Erythroblast (primary cell): ENCODE results near the gene MTARC1.

Experiments used
- DNase-seq, 2 experiments: peaks; one replicate each; lab custom pipeline; 2025; lab: John Stamatoyannopoulos, UW
- GATA1 ChIP-seq: IDR thresholded peaks from 2 replicates; pipeline ENCODE4 v1.6.1; 2011; ENCODE audit warnings: low read depth, mild to moderate bottlenecking, control low read depth, low read length, moderate library complexity
- POLR2A ChIP-seq: IDR thresholded peaks from 2 replicates; pipeline ENCODE4 v1.6.1; 2011; ENCODE audit warnings: mild to moderate bottlenecking, low read length

The MTARC1 gene

DNA sequence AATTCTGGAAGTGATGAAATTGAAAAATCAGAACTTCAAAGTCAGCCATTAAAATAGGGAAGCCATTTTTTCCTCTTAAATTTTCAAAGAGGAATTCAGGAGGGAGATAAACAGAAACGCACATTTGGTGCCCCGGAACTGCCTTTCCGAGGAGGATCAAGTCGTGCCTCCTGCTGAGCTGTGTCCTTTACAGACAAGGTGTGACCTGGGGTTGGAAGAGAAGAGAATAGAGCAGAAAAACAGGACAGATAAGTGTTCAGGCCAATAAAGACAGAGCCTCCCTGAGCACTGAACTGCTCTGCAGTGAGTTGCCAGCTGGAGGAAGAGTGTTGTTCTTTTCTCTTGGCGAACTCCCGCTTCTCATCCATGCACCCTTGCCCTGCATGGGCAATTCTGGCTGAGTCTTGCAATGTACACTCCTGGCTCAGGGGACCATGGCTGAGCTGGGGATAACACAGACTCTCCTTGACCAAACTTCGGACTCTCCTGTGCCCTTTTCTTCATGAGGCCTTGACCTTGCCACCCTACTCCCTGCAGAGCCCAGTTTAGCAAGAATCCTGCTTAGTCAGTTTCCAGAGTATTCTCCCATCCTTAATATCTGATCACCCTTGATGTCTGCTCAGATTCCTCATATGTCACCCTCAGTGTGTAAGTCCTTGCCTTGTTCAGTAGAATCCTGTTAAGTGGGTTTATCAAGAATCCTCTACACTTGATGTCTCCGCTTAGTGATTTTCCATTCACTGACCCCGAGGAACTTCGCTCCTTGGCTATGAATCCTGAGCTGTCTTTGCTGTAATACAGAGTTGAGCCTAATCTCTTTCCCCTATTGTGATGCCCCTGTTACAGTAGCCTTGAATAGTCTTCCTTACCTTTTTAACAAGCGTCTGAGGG is 1.3 kb upstream of the MTARC1 start:
- no peak for DNase-seq
- no peak for TF ChIP-seq GATA1
- no peak for TF ChIP-seq POLR2A

DNA sequence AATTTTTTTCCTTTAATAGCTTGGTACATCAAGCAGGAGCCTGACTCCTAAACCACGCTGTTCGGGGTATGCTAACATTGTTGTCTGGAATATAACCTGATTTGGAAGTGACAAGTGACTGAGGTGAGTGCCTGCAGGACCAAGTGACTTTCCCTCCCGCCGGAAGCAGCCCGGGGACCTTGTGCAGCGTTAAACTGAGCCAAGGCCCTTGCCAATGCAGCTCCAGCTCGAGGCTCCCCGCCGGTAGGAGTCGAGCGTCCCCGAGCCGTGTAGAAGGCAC is 716 bp upstream of the MTARC1 start:
- TF ChIP-seq GATA1 (no peak), POLR2A (no peak)
- no peak for DNase-seq

DNA sequence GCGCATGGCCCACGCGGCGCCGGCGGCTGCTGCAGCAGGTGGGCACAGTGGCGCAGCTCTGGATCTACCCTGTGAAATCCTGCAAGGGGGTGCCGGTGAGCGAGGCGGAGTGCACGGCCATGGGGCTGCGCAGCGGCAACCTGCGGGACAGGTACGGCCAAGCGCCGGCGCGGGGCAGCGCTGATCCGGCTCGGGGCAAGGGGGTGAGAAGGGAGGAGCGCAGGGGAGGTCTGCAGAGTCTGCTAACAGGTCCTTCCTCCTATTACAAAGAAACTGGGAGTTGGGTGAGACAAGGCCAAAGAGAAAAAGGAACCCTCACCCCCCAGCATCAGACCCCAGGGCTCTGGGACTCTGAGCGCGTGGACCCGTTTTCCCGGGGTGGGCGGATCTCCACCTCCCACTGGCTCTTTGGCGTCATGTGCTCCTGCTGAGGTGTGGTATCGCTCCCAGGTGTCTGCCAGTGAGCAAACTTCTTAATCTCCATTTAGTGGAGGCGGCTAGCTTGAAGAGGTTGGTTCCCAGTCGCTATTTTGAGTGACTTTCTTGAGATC is 431 bp downstream of the MTARC1 start:
- no peak for TF ChIP-seq POLR2A
- no peak for TF ChIP-seq GATA1
- peak in 1 of 2 experiments; percentile 23 for DNase-seq

DNA sequence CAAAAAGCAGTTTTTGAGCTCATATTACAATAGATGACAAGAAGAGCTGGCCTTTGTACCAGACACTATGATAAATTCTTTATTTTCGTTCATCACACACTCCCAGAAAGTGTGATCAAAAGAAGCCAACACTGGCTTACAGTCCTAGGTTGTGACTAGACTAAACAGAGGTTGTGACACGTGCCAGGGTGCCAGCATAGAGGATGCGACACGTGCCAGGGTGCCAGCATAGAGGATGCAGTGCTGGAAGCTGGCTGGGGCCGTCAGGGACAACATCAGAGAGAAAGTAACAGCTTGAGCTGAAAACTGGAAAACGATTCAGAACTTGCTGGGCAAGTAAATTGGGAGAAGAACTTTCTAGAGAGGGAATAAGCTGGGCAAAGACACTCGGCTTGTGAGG is 2.2 kb downstream of the MTARC1 start:
- DNase-seq, result no peak
- TF ChIP-seq GATA1 (no peak), POLR2A (no peak)

DNA sequence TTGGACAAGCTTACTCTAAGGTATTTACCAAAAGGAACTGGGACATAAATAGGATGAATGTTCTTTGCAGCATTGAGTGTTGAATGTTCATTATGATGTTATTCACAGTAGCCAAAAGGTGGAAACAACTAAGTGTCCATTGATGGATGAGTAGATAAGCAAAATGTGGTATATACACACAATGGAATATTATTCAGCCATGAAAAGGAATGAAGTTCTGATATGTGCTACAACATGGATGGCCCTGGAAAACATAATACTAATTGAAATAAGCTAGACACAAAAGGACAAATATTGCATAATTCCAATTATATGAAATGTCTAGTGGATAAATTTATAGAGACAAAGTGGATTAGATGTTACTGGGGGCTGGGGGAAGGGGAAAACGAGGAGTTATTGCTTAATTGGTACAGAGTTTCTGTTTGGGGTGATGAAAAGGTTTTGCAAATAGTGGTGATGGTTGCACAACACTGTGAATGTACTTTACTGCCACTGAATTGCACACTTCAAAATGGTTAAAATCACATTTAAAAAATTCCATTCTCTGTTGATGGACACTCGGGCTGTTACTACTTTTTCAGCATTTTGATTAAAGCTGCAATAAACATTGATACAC is 2.9 kb downstream of the MTARC1 start:
- TF ChIP-seq POLR2A (no peak), GATA1 (no peak)
- no peak for DNase-seq

DNA sequence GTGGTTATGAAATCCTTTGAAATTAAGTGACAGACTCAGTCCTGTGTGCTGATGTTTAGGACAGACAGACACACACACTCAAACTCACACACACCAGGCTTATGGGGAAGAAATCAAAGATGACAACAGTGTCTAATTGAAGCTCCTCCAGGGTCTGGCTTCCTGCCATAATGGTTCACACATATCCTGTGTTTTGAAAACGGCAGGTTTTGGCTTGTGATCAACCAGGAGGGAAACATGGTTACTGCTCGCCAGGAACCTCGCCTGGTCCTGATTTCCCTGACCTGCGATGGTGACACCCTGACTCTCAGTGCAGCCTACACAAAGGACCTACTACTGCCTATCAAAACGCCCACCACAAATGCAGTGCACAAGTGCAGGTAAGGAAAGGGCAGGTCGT is 4.6 kb downstream of the MTARC1 start:
- no peak for DNase-seq
- TF ChIP-seq GATA1, result no peak
- TF ChIP-seq POLR2A, result no peak

DNA sequence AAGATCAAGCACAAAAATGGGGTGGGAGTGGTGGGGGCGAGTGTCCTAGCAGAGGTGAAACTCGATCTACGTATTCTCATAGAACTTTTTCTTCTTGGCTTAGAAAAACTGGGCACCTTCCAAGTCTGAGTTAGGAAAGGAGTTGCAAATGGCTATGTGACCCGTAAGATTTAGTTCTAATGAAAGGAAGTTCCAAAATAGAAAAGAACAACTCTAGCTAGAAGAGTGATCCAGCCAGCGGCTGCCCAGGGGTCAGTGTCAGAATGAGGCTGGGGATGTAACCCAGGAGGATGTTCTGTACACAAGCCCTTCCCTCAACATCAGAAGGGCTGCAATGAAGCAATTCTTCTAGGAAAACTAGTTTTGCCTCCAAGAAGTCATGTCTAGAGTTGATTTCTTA is 5.2 kb downstream of the MTARC1 start:
- no peak for TF ChIP-seq POLR2A
- no peak for TF ChIP-seq GATA1
- DNase-seq, result no peak

DNA sequence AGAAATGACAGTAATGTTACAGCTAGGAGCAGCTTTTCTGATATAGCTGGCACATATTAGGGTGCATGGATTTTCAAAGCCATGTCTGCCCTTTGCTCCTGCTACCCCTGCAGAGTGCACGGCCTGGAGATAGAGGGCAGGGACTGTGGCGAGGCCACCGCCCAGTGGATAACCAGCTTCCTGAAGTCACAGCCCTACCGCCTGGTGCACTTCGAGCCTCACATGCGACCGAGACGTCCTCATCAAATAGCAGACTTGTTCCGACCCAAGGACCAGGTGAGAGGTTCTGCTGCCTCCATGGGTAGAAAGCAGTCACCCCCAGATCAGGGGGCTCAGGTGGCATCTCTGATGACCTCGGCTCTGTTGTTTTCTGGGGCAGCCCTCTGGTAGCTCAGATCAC is 9.8 kb downstream of the MTARC1 start:
- TF ChIP-seq GATA1, result no peak
- no peak for TF ChIP-seq POLR2A
- DNase-seq, result no peak

DNA sequence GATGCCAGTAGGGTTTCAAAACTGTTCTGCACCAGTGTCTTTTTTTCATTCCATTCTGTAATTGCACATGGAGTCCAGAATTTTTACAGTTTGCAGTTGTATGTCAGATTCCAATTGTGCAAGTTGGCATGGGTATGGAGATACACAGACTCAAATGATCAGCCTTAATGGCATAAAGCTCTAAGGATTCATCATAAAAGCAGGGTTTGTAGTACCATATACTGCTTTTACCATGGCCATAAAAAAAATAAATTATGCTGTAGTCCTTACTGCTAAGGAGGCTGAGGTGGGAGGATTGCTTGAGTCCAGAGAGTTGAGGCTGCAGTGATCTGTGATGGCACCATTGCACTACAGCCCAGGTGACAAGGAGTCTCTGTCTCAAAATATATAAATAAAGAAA is 10.3 kb downstream of the MTARC1 start:
- no peak for TF ChIP-seq GATA1
- TF ChIP-seq POLR2A, result no peak
- no peak for DNase-seq

DNA sequence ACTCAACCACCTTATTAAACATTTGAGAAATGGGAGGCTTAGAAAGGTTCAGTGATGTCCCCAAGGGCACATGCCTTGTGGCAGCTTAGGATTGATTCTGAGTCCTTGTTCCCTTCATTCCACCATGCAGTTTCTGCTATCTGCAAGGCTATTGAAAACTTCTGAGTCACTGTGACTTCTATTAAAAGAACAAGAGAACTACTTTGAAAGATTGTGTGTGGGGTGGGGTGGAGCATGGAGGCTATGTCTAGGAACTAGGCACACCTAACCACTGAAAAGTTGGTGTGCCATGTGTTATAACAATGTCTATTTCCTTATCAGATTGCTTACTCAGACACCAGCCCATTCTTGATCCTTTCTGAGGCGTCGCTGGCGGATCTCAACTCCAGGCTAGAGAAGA is 10.8 kb downstream of the MTARC1 start:
- no peak for TF ChIP-seq GATA1
- no peak for TF ChIP-seq POLR2A
- peak; percentile 1 to 2 for DNase-seq

DNA sequence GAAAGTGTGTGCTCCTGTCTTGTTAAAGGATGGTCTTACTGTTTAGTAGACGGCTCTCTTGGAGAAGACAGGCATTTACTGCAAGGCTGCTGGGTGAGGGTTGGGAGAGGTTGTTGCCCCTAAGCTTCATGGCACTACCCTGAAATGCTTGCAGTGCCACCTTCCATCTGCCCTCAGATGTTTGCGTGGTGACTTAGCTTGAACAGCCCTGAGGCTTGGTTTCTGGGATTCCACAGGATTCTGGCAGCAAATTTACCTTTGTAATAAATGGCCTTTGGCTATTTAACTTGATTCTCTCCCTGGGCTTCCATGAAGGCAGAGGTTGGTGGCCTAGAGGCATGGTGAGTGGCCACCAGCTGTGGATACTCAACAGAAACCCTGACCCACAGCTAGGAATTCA is 11.6 kb downstream of the MTARC1 start:
- DNase-seq, result no peak
- TF ChIP-seq POLR2A (no peak), GATA1 (no peak)

DNA sequence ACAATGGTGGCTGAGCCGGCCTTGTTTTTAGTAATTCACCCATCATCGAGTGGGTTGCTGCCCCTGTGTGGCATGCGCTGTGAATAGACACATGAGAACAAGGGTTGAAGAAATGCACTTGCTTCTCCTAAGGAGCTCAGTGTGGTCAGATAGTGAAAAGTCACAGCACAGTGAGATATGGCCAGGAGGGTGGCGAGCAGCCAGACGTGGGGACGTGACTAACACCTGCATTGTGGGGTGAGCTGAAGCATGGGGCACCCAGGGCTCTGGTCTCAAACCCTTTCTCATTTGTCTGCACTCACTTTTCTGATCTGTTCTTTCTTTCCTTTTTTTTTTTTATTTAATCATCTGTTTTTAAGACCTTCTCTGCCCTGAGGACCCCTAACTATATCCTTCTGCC is 13.5 kb downstream of the MTARC1 start:
- DNase-seq, result no peak
- TF ChIP-seq POLR2A, result no peak
- TF ChIP-seq GATA1, result no peak

DNA sequence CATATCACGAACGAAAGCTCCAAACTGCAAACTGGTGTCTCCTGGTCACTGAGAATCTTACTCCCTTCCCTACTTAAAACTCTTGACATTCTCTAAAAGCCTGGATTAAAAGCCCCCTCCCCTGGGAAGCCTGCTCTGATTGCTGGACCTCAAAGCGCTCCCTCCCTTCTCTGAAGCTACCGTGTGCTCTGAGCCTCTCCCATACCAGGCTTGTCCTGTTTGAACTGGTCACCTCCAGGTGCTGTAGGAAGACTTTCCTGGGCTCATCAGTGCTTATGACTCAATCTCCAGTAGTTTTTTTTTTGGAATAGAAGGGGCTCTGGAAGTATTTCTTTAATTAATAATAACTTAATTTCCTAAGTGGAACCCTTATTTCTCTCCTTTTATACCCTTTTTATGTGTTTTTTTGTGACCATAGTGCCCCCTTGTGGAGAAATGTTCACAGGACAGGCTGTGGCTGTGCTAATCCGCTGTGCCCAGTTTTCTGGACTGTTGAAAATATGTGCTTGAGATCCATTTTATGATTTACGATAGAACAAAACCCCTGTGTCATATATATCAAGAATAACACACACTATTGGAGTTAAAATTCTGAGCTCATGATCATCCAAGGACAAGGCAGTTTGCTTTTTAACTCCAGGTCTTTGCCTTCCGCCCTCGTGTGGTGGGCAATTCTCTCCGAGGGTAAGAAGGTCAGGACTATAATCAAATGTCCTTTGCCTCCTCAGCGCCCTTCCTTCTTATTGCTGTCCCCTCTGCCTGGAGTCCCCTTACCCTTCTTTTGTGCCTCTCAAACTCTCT is 16.9 kb downstream of the MTARC1 start:
- no peak for TF ChIP-seq POLR2A
- TF ChIP-seq GATA1, result no peak
- peak; percentile 33 to 54 for DNase-seq

DNA sequence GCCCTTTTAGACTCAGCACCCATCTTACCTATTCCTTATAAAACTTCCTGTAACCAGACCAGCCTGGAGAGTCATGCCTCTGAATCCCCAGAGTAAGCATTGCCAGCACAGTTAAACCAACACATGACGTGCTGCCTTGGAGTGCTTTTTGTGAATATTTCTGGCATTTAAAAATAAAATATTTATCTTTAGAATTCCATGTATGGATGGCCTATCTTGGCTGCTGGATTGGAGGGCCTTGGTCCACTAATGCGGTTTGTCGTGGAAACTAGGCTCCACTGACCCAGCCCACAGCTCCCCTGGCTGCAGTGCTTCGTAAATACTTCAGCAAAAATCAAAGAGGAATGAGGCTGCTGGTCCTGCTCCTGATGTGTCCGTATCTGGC is 17.5 kb downstream of the MTARC1 start:
- no peak for DNase-seq
- TF ChIP-seq GATA1 (no peak), POLR2A (no peak)
